Smooth muscle cell of the pulmonary artery (primary cell): ENCODE results near the gene RBMY1J. TPM values are rescaled to one million over a fixed set of nuclear protein-coding genes. Genes with fewer than 3 reads are reported as not detected.

Experiments
- total RNA-seq: library from RNA; depleted of rRNA; stranded (reverse); fragments of >200 nt; gene quantifications from 2 replicates; pipeline ENCODE4 v1.2.3, GENCODE V29; 2014

RBMY1J gene
- total RNA-seq, result not detected in 2 replicates

DNA sequence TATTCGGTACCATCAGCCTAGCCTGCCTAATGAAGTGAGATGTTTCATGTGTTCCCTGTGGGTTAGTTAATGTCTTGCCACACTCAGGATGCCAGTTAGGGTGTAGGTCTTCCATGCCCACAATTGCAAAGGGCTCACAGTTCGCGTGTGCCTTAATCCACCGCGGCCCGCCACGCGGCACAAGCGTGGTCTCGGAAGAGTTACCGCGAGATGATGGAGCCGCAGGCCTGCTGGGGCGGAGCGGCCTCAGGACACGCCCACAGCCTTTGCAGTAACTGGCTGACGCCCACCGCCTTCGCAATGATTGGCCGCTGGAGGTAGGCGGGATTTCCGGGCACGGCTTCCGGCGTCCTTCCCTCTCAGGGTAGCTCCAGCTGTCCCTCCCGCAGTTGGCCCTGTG lies at the start of gene RBMY1J:
Gene RBMY1J, plus strand, starts transcription at position 301 of the 400 bp plus-strand sequence. CDS start 2,038 bp downstream, outside the sequence.

Other genes with a start within 250 kb of the RBMY1J start
- gene RBMY1F, start 220.5 kb upstream of the RBMY1J start, total RNA-seq, result not detected in 2 replicates